ENCODE measurements around the gene CRTAP. TPM values are rescaled to one million over a fixed set of nuclear protein-coding genes. Genes with fewer than 3 reads are reported as not detected.
"Not testable (repeated sequence)": the region's sequence is repeated elsewhere in the genome, so short reads cannot be mapped to it uniquely, and the experiment has no call there.

Gene CRTAP
- total RNA-seq, 2 donors from 2014 or later = 419 to 454 TPM

DNA sequence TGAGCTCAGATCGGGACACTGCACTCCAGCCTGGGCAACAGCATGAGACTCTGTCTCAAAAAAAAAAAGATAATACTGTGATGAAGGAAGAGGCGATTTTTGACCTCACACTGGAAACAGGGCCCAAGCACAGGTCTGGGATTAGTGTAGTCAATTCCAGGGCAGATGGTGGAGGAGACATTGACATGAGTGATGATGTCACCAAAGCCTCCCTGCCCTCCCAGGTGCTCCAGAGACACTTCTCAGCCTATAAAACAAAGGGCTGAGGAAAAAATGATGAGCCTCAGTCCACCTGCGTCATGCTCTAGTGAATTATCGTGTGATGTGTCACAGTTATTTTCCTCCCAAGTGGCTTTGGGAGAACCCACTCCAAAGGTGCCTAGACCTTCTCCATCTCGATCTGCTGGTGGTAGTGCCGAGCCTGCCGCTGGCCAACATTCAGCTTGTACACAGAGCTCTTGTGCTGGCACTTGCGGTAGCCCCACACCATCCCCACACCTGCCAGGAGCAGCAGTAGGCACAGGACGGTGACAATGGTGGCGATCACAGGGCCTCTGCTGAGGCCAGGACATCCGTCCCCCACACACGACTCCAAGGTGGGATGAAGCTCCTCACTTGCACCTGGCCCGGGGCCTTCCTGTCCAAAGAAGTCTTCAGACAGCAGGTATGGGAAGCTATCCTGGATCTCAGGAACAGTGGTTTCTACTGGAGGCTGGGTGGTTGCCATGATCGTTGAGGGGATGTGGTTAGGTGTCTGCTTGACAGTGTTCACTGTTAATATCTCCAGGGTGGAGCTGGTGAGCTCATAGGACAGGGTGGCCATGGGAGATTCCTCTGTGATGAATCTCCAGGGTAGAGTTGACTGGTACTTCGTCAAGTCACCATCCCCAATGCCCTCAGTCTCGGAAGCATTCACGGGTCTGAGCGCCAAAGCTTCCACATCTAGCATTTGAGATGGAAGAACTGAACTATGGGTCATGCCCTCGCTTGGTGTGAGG is 38.8 kb downstream of the CRTAP start:
- DNase-seq (ENCODE audit: low spot score) = no peak
- peaks cover 15% of the 10 kb centered on the region for H3K36me3 ChIP-seq
- TF ChIP-seq, protein P1, sequence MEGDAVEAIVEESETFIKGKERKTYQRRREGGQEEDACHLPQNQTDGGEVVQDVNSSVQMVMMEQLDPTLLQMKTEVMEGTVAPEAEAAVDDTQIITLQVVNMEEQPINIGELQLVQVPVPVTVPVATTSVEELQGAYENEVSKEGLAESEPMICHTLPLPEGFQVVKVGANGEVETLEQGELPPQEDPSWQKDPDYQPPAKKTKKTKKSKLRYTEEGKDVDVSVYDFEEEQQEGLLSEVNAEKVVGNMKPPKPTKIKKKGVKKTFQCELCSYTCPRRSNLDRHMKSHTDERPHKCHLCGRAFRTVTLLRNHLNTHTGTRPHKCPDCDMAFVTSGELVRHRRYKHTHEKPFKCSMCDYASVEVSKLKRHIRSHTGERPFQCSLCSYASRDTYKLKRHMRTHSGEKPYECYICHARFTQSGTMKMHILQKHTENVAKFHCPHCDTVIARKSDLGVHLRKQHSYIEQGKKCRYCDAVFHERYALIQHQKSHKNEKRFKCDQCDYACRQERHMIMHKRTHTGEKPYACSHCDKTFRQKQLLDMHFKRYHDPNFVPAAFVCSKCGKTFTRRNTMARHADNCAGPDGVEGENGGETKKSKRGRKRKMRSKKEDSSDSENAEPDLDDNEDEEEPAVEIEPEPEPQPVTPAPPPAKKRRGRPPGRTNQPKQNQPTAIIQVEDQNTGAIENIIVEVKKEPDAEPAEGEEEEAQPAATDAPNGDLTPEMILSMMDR (IDR thresholded peaks at IDR 0.05) = no peak
- peaks cover 53 to 75% of the 10 kb centered on the region in 2 donors for H3K4me1 ChIP-seq (ENCODE audit: control insufficient read depth in 1 of 2, low read depth in 2 of 2)
- no peaks in the 10 kb centered on the region for H3K27me3 ChIP-seq (replicated peaks; ENCODE audit: insufficient read depth)
- H3K4me3 ChIP-seq = no peak overlapping the region
- ATAC-seq (ENCODE audit: insufficient number of reproducible peaks, low FRiP score, low read depth) = no peak
- H3K27ac ChIP-seq = peak overlapping the region; percentile 80 to 89
- H3K9me3 ChIP-seq = no peaks in the 10 kb centered on the region

DNA sequence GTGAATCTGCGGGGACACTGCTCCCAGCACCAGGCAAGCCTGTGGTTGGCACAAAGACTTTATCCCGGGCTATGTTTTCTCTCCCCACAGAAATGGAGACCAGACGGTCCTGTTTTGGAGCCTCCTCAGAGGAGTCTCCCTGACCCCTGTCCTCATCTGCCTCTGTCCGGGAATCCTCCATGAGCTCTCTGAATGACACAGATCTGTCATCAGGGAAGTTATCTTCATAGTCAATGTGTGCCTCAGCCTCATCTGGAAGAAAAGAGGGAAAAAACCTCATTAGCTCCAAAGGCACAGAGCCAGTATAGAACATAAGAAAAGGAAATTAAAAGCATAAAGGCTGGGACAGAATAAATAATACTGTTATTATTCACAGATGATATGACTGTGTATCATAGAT is 40.0 kb downstream of the CRTAP start:
- Histone ChIP-seq H3K9me3 (no peaks in the 10 kb centered on the region), H3K36me3 (peaks cover 15% of the 10 kb centered on the region), H3K4me1 (ENCODE audit: control insufficient read depth in 1 of 2, low read depth in 2 of 2) (peaks cover 52 to 69% of the 10 kb centered on the region in 2 donors), H3K27ac (peak overlapping the region in 1 of 2 donors; percentile 23), H3K27me3 (replicated peaks; ENCODE audit: insufficient read depth) (no peaks in the 10 kb centered on the region), H3K4me3 (no peak overlapping the region)
- DNase-seq (ENCODE audit: low spot score) (no peak), ATAC-seq (ENCODE audit: insufficient number of reproducible peaks, low FRiP score, low read depth) (no peak)
- TF ChIP-seq, protein P1 (IDR thresholded peaks at IDR 0.05) = no peak

DNA sequence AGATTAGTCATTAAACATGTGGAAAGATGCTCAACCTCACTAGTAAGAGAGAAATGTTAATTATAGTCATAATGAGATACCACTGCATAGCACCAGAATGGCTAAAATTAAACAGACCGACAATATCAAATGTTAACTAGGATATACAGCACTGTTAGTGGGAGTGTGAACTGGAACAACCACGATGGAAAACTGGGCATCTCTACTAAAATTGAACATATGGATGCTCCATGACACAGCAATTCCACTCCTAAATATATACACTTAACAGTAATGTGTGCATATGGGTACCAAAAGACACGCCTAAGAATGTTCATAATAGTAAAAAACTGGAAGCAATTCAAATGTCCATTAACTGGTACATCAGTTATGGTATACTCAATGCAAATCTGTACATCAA is 41.5 kb downstream of the CRTAP start:
- DNase-seq (ENCODE audit: low spot score) = no peak
- no peak overlapping the region for H3K4me3 ChIP-seq
- no peaks in the 10 kb centered on the region for H3K9me3 ChIP-seq
- peaks cover 15% of the 10 kb centered on the region for H3K36me3 ChIP-seq
- H3K27me3 ChIP-seq (replicated peaks; ENCODE audit: insufficient read depth) = no peaks in the 10 kb centered on the region
- ATAC-seq (ENCODE audit: insufficient number of reproducible peaks, low FRiP score, low read depth) = no peak
- TF ChIP-seq, protein P1 (IDR thresholded peaks at IDR 0.05) = no peak
- peak overlapping the region in 1 of 2 donors; percentile 24 for H3K27ac ChIP-seq
- peaks cover 45 to 74% of the 10 kb centered on the region in 2 donors for H3K4me1 ChIP-seq (ENCODE audit: control insufficient read depth in 1 of 2, low read depth in 2 of 2)

DNA sequence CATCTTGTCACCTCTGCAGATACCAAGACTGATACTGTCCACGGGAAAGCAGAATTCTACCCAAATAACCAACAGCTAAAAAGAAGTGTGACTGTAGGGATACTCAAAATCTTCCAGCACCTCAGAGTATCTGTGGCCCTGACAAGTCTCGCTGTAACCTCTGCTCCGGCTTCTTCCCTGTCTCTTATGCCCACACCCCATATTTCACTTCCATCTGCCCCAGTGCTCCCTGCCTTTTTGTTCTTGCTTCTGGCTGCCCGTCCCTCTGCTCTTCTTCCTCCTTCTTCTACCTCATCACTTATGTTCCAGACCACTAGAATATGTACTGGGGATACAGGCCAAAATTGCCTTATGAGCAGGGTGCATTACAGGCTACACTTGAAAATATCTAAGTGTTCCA is 45.4 kb downstream of the CRTAP start:
- Histone ChIP-seq H3K36me3 (no peaks in the 10 kb centered on the region), H3K4me3 (no peak overlapping the region), H3K4me1 (ENCODE audit: control insufficient read depth in 1 of 2, low read depth in 2 of 2) (peaks cover 24 to 61% of the 10 kb centered on the region in 2 donors), H3K27ac (peak overlapping the region; percentile 29 to 41), H3K9me3 (no peaks in the 10 kb centered on the region), H3K27me3 (replicated peaks; ENCODE audit: insufficient read depth) (no peaks in the 10 kb centered on the region)
- DNase-seq (ENCODE audit: low spot score) = no peak
- TF ChIP-seq, protein P1 (IDR thresholded peaks at IDR 0.05) = no peak
- ATAC-seq (ENCODE audit: insufficient number of reproducible peaks, low FRiP score, low read depth) = no peak

DNA sequence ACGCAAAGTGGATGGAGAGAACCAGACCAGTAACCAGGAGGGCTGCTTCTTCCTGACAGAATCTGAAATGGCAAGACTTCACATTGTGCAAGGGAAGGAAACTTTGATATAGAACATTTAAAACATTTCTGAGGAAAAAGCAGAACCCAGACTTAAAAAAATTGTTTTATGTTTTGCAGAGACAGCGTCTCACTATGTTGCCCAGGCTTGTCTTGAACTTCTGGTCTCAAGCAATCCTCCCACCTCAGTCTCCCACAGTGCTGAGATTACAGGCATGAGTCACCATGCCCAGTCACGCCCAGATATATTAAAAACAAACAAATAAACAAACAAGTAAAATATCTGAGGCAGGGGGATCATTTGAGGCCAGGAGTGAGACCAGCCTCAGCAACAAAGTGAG is 46.2 kb downstream of the CRTAP start:
- TF ChIP-seq, protein P1 (IDR thresholded peaks at IDR 0.05) = no peak
- ATAC-seq (ENCODE audit: insufficient number of reproducible peaks, low FRiP score, low read depth) (no peak), DNase-seq (ENCODE audit: low spot score) (no peak)
- H3K27ac ChIP-seq = peak overlapping the region; percentile 29 to 41
- no peaks in the 10 kb centered on the region for H3K36me3 ChIP-seq
- H3K4me3 ChIP-seq = no peak overlapping the region
- no peaks in the 10 kb centered on the region for H3K27me3 ChIP-seq (replicated peaks; ENCODE audit: insufficient read depth)
- H3K4me1 ChIP-seq (ENCODE audit: control insufficient read depth in 1 of 2, low read depth in 2 of 2) = peaks cover 28 to 68% of the 10 kb centered on the region in 2 donors
- H3K9me3 ChIP-seq = no peaks in the 10 kb centered on the region

DNA sequence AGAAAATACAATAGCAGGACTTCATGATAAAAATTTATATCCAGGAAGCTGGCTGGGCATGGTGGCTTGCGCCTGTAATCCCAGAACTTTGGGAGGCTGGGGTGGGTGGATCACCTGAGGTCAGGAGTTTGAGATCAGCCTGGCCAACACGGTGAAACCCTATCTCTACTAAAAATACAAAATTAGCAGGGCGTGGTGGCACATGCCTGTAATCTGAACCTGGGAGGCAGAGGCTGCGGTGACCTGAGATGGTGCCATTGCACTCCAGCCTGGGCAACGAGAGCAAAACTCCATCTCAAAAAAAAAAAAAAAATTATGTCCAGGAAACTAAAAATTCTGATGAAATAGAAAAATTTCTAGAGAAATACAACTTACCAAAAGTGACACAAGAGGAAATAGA is 48.8 kb downstream of the CRTAP start:
- not testable (repeated sequence) for H3K27me3 ChIP-seq (replicated peaks; ENCODE audit: insufficient read depth); DNase-seq (ENCODE audit: low spot score); H3K9me3 ChIP-seq; H3K36me3 ChIP-seq; H3K4me3 ChIP-seq; ATAC-seq (ENCODE audit: insufficient number of reproducible peaks, low FRiP score, low read depth)
- Histone ChIP-seq H3K27ac (peak overlapping the region in 1 of 2 donors; percentile 34), H3K4me1 (ENCODE audit: control insufficient read depth in 1 of 2, low read depth in 2 of 2) (peaks cover 29 to 70% of the 10 kb centered on the region in 2 donors)
